Mammary epithelial cell (primary cell): ENCODE measurements around the gene DISP3.

Source experiments
- CTCF ChIP-seq, 2 donors: IDR thresholded peaks in 1 of 2; conservative IDR thresholded peaks in 1 of 2; 2 replicates each; pipeline ENCODE4 v1.5.1; 2011 to 2012; ENCODE audit warnings: inconsistent platforms in 2 of 2, low read length in 2 of 2, mild to moderate bottlenecking in 2 of 2, control low read depth in 1 of 2, low read depth in 1 of 2; ENCODE audit not compliant: insufficient read depth in 1 of 2; ENCODE audit errors: extremely low read depth in 1 of 2
- EZH2 ChIP-seq: IDR thresholded peaks from 2 replicates; pipeline ENCODE4 v1.6.1; 2012; ENCODE audit warnings: low read length, inconsistent platforms, borderline replicate concordance

GRCh38 chr1:11569551-11569950 is 90.6 kb downstream of the DISP3 start:
- TF ChIP-seq CTCF (conservative IDR thresholded peaks at IDR 0.05 in 1 of 2, IDR thresholded peaks at IDR 0.05 in 1 of 2; ENCODE audit: extremely low read depth in 1 of 2, insufficient read depth in 1 of 2, low read depth in 1 of 2, low read length in 2 of 2): no peak
- TF ChIP-seq EZH2: no peak
